ENCODE measurements around the gene HDAC2.
A peak's percentile ranks its signal among the peaks of the same experiment; 100 is the strongest.

Gene HDAC2

GRCh38 chr6:114007516-114007915 lies 36.6 kb upstream of the HDAC2 start:
- no peak for DNase-seq (ENCODE audit: low read depth)
- TF ChIP-seq, protein P1, sequence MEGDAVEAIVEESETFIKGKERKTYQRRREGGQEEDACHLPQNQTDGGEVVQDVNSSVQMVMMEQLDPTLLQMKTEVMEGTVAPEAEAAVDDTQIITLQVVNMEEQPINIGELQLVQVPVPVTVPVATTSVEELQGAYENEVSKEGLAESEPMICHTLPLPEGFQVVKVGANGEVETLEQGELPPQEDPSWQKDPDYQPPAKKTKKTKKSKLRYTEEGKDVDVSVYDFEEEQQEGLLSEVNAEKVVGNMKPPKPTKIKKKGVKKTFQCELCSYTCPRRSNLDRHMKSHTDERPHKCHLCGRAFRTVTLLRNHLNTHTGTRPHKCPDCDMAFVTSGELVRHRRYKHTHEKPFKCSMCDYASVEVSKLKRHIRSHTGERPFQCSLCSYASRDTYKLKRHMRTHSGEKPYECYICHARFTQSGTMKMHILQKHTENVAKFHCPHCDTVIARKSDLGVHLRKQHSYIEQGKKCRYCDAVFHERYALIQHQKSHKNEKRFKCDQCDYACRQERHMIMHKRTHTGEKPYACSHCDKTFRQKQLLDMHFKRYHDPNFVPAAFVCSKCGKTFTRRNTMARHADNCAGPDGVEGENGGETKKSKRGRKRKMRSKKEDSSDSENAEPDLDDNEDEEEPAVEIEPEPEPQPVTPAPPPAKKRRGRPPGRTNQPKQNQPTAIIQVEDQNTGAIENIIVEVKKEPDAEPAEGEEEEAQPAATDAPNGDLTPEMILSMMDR (IDR thresholded peaks at IDR 0.05; ENCODE audit: insufficient read depth, low read depth, low read length, missing control alignments), result no peak
- no peak overlapping the region for H3K4me3 ChIP-seq (ENCODE audit: low read length)

GRCh38 chr6:114001354-114001753 lies 30.4 kb upstream of the HDAC2 start:
- TF ChIP-seq, protein P1 (IDR thresholded peaks at IDR 0.05; ENCODE audit: insufficient read depth, low read depth, low read length, missing control alignments), result no peak
- H3K4me3 ChIP-seq (ENCODE audit: low read length), result no peak overlapping the region
- no peak for DNase-seq (ENCODE audit: low read depth)

DNA sequence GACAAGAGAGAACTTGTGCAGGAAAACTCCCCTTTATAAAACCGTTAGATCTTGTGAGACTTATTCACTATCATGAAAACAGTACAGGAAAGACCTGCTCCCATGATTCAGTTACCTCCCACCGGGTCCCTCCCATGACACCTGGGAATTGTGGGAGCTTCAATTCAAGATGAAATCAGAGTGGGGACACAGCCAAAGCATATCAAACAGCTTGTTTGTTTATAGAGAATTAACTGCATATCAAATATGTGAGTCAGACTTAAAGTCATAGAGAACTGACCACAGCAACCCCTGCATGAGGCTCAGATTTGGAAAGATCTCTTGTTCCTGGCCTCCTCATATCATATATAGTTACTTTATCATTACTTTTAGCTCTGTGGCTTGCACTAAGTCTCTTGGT lies 29.1 kb upstream of the HDAC2 start:
- TF ChIP-seq, protein P1 (IDR thresholded peaks at IDR 0.05; ENCODE audit: insufficient read depth, low read depth, low read length, missing control alignments), result no peak
- no peak overlapping the region for H3K4me3 ChIP-seq (ENCODE audit: low read length)
- DNase-seq (ENCODE audit: low read depth), result peak; percentile 40

DNA sequence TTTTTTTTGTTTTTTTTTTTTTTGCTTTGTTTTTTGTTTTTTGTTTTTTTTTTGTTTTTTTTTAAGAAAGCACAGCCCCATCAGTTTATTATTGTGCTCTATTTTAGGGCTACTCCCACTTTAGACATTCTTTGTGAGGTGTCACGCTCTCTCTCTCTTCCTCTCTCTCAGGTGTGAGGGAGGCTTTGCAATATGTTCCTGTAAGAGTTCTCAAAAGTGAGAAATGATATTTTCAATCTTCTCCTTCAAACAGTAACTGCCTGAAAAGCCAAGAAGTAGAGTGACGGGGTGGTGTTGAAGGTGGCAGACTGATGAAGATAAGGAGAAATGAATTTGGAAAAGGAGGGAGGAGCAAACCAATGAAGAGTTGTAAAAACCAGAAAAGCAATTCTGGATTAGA lies 28.3 kb upstream of the HDAC2 start:
- TF ChIP-seq, protein P1 (IDR thresholded peaks at IDR 0.05; ENCODE audit: insufficient read depth, low read depth, low read length, missing control alignments), result no peak
- DNase-seq (ENCODE audit: low read depth), result no peak
- H3K4me3 ChIP-seq (ENCODE audit: low read length), result no peak overlapping the region

- TF ChIP-seq, protein P1 (IDR thresholded peaks at IDR 0.05; ENCODE audit: insufficient read depth, low read depth, low read length, missing control alignments), result no peak
- H3K4me3 ChIP-seq (ENCODE audit: low read length), result no peak overlapping the region
- DNase-seq (ENCODE audit: low read depth), result no peak
Measured at GRCh38 chr6:113998811-113999210, 27.9 kb upstream of the HDAC2 start.

DNA sequence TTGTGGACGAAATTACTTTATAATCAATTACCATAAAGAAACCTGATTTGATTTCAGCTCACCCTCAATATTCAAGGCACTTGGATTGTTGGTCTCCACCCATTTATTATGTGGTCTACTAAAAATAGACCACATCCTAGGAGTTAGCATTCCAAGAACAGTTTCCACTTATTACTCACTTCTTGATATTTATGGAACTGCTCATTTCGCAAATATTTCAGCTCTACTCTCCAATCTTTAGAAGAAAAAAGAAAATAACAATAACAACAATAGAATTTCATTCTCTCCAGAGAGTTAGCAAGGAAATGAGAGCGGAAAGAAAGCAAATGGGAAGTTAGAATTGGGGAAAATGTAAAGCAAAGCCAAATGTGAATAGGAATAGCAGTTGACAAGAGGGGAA lies 26.2 kb upstream of the HDAC2 start:
- H3K4me3 ChIP-seq (ENCODE audit: low read length), result no peak overlapping the region
- TF ChIP-seq, protein P1 (IDR thresholded peaks at IDR 0.05; ENCODE audit: insufficient read depth, low read depth, low read length, missing control alignments), result no peak
- DNase-seq (ENCODE audit: low read depth), result peak; percentile 52

DNA sequence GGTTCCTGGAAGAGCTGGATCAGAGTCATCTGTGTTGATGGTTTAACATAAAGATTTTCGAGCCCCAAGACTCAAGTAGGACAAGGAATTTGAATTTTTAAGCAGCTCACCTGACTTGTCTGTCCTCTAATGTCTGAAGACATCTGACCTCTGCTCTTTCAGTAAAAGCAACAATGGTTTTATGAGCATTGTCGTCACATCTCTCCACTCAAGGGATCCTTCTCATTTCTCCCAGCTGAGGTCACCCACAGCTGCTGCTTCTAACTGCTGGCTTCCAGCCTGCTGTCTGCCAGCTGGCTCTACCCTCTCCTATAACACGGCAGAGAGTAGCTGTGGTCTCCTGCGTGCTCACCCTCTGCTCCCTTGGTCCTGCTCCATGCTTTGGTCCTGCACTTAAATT lies 24.7 kb upstream of the HDAC2 start:
- TF ChIP-seq, protein P1 (IDR thresholded peaks at IDR 0.05; ENCODE audit: insufficient read depth, low read depth, low read length, missing control alignments), result no peak
- DNase-seq (ENCODE audit: low read depth), result peak; percentile 39
- H3K4me3 ChIP-seq (ENCODE audit: low read length), result no peak overlapping the region
